A673 (cell line): ENCODE measurements around the gene ABHD16B. TPM values are rescaled to one million over a fixed set of nuclear protein-coding genes. Genes with fewer than 3 reads are reported as not detected.

ENCODE experiments used
- BruUV-seq: library from RNA; stranded (reverse); fragments of 400-500 nt; replicated peaks from 2 replicates; lab custom pipeline; 2021; lab: Mats Ljungman, UMichigan
- CTCF ChIA-PET: fragments of 300-600 bp; sonication (Branson Sonifier 250); formaldehyde crosslinking; loops from one replicate; lab custom pipeline; 2022; ENCODE audit warnings: antibody characterized with exemption; lab: Charles Lee
- POLR2A ChIA-PET: fragments of 300-600 bp; sonication (Branson Sonifier 250); formaldehyde crosslinking; loops from one replicate; lab custom pipeline; 2022; ENCODE audit warnings: antibody characterized with exemption; ENCODE audit not compliant: low non-redundant PET; lab: Charles Lee
- DNase-seq: peaks from one replicate; pipeline ENCODE4 v3.0.0-alpha.2; 2015; ENCODE audit warnings: low spot score
- H3K27ac ChIP-seq: fragments of 200-600 bp; sonication (generic); 2 replicates; pipeline ENCODE4 v1.5.1; 2016; ENCODE audit warnings: mixed run types, low read depth, mild to moderate bottlenecking, mixed read lengths, antibody characterized with exemption, low read length; ENCODE audit not compliant: poor library complexity, severe bottlenecking
- H3K27me3 ChIP-seq: fragments of 200-600 bp; sonication (generic); replicated peaks from 2 replicates; pipeline ENCODE4 v1.6.1; 2017; ENCODE audit warnings: mixed run types, low read depth, mild to moderate bottlenecking, mixed read lengths, antibody characterized with exemption, low read length; ENCODE audit not compliant: insufficient read depth, poor library complexity
- H3K36me3 ChIP-seq: fragments of 200-600 bp; sonication (generic); 2 replicates; pipeline ENCODE4 v1.6.1; 2016; ENCODE audit warnings: mixed run types, mild to moderate bottlenecking, mixed read lengths, antibody characterized with exemption, low read length; ENCODE audit not compliant: insufficient read depth, poor library complexity, severe bottlenecking
- H3K4me1 ChIP-seq: fragments of 200-600 bp; sonication (generic); 2 replicates; pipeline ENCODE4 v1.6.1; 2017; ENCODE audit warnings: mixed run types, mild to moderate bottlenecking, mixed read lengths, antibody characterized with exemption, low read length; ENCODE audit not compliant: insufficient read depth, poor library complexity, severe bottlenecking
- H3K4me3 ChIP-seq: fragments of 200-600 bp; sonication (generic); 2 replicates; pipeline ENCODE4 v1.5.1; 2016; ENCODE audit warnings: low read depth, mixed run types, mild to moderate bottlenecking, mixed read lengths, low read length; ENCODE audit not compliant: poor library complexity, severe bottlenecking
- H3K9me3 ChIP-seq: fragments of 200-600 bp; sonication (generic); 2 replicates; pipeline ENCODE4 v1.6.1; 2016; ENCODE audit warnings: mixed run types, low read depth, mild to moderate bottlenecking, mixed read lengths, antibody characterized with exemption, low read length; ENCODE audit not compliant: poor library complexity, severe bottlenecking
- EZH2 ChIP-seq: fragments of 200-600 bp; sonication (generic); IDR thresholded peaks from 2 replicates; pipeline ENCODE4 v1.6.1; 2017; ENCODE audit warnings: borderline replicate concordance, low read depth, mild to moderate bottlenecking, mixed read lengths, antibody characterized with exemption, low read length; ENCODE audit not compliant: poor library complexity, severe bottlenecking
- intact Hi-C: fragments of 100-400 bp; cut with micrococcal nuclease; formaldehyde crosslinking; loops from one replicate; pipeline ENCODE4 v1.10.0; 2022; ENCODE audit not compliant: unreplicated experiment
- total RNA-seq: library from RNA; stranded (reverse); gene quantifications from 2 replicates; pipeline ENCODE4 v1.2.3, GENCODE V29; 2021
- TF ChIP-seq, protein P1 (sequence below): fragments of 300-800, 200-600 bp; sonication (generic); conservative IDR thresholded peaks from 2 replicates; pipeline ENCODE4 v1.5.1; 2017; ENCODE audit warnings: low read depth, mild to moderate bottlenecking, antibody characterized with exemption, low read length, moderate library complexity, mixed read lengths

ABHD16B gene
- total RNA-seq, 1 experiment from 2014 or later, result not detected

DNA sequence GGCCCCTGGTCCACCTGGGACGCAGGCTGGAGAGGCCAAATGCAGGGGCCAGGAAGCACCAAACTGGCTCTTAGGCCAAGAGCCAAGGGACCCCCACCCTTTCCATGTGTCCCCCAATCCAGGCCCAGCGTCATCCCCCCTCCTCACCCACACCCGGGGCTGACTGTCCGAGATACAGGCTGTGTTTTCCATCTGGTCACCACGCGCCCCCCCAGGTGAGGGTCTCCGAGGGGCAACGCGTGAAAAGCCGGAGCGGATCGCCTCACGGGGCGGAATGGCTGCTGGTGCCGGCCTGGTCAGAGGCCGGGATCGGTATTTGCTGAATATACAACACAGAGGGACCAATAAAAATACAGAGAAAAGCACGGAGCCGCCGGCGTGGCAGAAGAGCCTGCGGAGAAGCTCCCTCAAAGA, 5.2 kb upstream of the ABHD16B start:
- ChIA-PET CTCF (interaction anchor here (0.7 to 1.1 kb wide), 2 partner anchors 20 to 188 kb away, joined by 3 read pairs; no protein-coding TSS in a partner anchor), POLR2A (no interaction called here)
- no peak overlapping the region for H3K27ac ChIP-seq
- no peaks in the 10 kb centered on the region for H3K9me3 ChIP-seq
- H3K4me3 ChIP-seq, result no peak overlapping the region
- no peak for DNase-seq
- intact Hi-C loops, result no loop called here
- H3K36me3 ChIP-seq, result no peaks in the 10 kb centered on the region
- H3K27me3 ChIP-seq, result no peaks in the 10 kb centered on the region
- H3K4me1 ChIP-seq, result peaks cover 11% of the 10 kb centered on the region
- no TSS peak for BruUV-seq
- TF ChIP-seq, protein P1, sequence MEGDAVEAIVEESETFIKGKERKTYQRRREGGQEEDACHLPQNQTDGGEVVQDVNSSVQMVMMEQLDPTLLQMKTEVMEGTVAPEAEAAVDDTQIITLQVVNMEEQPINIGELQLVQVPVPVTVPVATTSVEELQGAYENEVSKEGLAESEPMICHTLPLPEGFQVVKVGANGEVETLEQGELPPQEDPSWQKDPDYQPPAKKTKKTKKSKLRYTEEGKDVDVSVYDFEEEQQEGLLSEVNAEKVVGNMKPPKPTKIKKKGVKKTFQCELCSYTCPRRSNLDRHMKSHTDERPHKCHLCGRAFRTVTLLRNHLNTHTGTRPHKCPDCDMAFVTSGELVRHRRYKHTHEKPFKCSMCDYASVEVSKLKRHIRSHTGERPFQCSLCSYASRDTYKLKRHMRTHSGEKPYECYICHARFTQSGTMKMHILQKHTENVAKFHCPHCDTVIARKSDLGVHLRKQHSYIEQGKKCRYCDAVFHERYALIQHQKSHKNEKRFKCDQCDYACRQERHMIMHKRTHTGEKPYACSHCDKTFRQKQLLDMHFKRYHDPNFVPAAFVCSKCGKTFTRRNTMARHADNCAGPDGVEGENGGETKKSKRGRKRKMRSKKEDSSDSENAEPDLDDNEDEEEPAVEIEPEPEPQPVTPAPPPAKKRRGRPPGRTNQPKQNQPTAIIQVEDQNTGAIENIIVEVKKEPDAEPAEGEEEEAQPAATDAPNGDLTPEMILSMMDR, result no peak
- no peak for TF ChIP-seq EZH2

DNA sequence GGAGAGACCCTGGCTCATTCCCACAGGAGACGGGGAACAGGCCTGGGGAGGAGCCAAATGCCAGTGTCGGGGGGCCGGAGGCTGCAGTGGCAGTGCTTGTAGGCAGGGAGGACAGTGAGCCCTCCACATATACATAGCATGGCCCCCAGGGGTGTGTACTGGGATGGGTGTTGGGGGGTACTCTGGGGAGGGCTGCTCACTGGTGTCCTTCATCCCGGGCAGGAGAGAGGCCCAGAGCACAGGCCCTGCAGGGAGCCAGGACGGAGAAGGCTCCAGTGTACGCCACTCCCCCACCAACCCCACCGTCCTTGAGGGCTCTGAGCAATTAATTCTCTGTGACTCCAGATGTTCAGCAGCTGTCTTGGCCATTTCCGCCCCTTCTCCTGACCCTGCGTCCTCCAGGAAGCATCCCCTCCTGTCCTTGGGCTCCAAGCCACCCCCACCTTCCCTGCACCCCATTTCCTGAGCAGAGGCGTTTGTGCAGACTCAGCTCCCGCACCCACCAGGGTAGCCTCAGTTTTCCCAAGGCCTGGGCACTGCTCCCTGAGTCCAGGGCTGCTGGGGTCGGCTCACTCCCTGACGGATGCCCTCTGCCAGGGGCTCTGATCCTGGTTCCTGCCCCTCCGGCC, 3.4 kb upstream of the ABHD16B start:
- Histone ChIP-seq H3K27ac (peak overlapping the region; percentile 30), H3K9me3 (no peaks in the 10 kb centered on the region), H3K4me1 (peaks cover 11% of the 10 kb centered on the region), H3K4me3 (no peak overlapping the region), H3K27me3 (no peaks in the 10 kb centered on the region), H3K36me3 (no peaks in the 10 kb centered on the region)
- no peak for TF ChIP-seq EZH2
- TF ChIP-seq, protein P1, result no peak
- CTCF ChIA-PET, result interaction anchor here (0.6 kb wide), 1 partner anchor 62 kb away, joined by 3 read pairs; no protein-coding TSS in a partner anchor
- POLR2A ChIA-PET, result no interaction called here
- intact Hi-C loops, result no loop called here
- BruUV-seq, result no TSS peak
- DNase-seq, result no peak

DNA sequence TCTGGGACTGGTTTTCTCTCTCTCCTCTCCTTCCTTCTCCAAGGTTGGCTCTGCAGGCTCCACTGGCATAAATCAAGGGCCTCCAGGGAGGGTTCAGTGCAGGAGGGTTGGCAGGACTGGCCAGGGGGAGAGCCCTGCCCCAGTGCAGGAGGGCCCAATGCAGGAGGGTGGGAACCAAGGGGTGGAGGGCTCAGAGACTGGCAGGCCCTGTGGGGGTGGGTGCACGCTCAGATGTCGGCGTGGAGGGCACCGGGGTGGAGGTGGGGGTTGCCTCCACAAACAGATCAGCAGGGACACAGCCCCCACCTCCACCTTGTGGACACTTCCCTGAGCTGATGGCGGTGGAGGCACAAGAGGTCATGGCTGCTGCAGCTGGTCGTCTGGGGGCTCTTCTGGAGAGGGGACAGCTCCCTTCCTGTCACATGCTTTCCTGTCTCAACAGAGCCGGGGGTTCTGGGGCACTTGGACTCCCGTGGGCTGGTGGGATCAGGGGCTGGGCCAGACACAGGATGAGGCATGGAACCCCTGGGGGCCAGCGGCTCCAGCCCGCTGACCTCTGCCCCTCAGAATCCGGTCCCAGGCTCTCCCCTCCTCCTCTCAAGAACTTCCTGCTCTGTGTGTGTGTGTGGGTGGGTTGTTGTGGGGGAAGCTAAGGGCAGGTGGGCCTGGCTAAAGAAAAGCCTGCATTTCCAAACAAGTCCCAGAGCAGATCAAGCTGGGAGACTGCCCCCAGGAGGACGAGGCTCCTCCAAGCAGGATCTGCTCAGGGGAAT, 2.7 kb upstream of the ABHD16B start:
- ChIA-PET CTCF (no interaction called here), POLR2A (no interaction called here)
- intact Hi-C loops, result no loop called here
- Histone ChIP-seq H3K4me1 (peaks cover 11% of the 10 kb centered on the region), H3K4me3 (no peak overlapping the region), H3K9me3 (no peaks in the 10 kb centered on the region), H3K27ac (peak overlapping the region; percentile 30), H3K27me3 (no peaks in the 10 kb centered on the region), H3K36me3 (no peaks in the 10 kb centered on the region)
- peak; percentile 34 for DNase-seq
- TF ChIP-seq, protein P1, result peak; percentile 33; the same call in 1 of the 2 replicates
- no peak for TF ChIP-seq EZH2
- no TSS peak for BruUV-seq
